ENCODE measurements around the gene NDUFAF5.

NDUFAF5 gene

DNA sequence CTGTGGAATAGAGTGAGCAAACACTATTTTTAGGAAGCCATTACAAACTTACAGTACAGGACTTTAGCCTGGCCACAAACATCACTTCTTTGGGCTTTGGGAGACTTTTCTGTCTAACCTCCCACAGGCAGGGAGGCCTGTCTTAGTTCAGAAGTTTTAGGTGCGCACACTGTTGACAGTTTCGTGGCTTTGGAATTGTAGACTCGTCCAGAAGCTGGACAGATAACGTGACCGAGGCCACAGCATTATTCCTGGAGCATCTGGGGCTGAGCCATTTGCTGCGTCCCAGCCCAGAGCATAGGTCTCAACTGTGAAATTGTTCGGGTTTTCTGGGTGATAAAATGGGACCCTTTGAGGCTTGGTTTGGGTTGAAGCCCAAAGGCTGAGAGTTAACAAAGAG, 53.8 kb downstream of the NDUFAF5 start:
- no peak for FAIRE-seq
- TF ChIP-seq POLR2AphosphoS5 (IDR thresholded peaks at IDR 0.05; ENCODE audit: low read depth, low read length) (no peak), PAX5 (IDR thresholded peaks at IDR 0.05; ENCODE audit: insufficient read depth, low read length, severe bottlenecking) (no peak), POU2F2 (IDR thresholded peaks at IDR 0.05; ENCODE audit: low read depth, low read length) (no peak), TAF1 (IDR thresholded peaks at IDR 0.05; ENCODE audit: low read depth, low read length) (no peak), SPI1 (IDR thresholded peaks at IDR 0.05; ENCODE audit: low read depth, low read length) (no peak), POLR2A (IDR thresholded peaks at IDR 0.05; ENCODE audit: low read depth, low read length) (no peak)
- no peak for DNase-seq (ENCODE audit: insufficient read length, low spot score)

DNA sequence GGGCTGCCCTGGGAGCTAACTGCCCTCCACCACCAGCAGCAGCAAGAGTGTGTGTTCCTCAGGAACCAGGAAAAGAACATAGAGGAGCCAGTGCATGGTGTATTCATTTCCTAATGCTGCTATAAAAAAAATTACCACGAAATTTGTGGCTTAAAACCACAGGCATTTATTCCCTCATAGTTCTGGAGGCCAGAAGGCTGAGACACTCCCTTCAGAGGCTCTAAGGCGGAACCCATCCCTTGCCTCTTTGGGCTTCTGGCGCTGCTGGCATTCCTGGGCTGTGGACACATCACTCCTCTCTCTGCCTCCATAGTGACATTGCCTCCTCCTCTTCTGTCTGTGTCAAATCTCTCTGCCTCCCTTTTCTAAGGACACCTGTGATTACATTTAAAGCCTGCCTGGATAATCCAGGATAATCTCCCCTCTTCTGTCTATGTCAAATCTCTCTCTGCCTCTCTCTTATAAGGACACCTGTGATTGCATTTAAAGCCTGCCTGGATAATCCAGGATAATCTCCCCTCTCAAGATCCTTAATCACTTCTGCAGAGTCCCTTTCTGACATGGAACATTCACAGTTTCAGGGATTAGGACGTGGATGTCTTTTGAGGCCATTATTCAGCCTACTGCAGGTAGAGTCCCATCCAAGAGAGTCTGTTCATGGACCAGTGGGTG, 54.7 kb downstream of the NDUFAF5 start:
- FAIRE-seq = no peak
- no peak for DNase-seq (ENCODE audit: insufficient read length, low spot score)
- TF ChIP-seq PAX5 (IDR thresholded peaks at IDR 0.05; ENCODE audit: insufficient read depth, low read length, severe bottlenecking) = no peak

DNA sequence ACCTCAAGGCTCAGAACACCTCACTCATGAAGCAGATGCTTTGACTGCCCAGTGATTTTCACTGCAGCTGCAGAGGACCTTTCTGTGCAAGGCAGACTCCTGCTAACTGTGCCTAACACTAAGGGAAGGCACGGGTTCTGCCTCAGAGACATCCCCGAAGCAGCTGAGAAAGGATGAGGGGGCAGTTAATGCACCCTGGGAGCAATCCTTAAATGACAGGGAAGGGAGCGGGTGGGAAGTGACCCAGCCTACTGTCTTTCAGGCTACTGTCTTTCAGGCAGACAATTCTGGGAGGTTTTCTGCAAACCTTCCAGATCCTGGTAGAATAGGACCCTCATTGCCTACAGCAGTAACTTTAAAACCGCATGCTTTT, 55.3 kb downstream of the NDUFAF5 start:
- TF ChIP-seq TAF1 (IDR thresholded peaks at IDR 0.05; ENCODE audit: low read depth, low read length) (no peak), SPI1 (IDR thresholded peaks at IDR 0.05; ENCODE audit: low read depth, low read length) (no peak), PAX5 (IDR thresholded peaks at IDR 0.05; ENCODE audit: insufficient read depth, low read length, severe bottlenecking) (no peak), POU2F2 (IDR thresholded peaks at IDR 0.05; ENCODE audit: low read depth, low read length) (no peak)
- DNase-seq (ENCODE audit: insufficient read length, low spot score) (no peak), FAIRE-seq (no peak)

DNA sequence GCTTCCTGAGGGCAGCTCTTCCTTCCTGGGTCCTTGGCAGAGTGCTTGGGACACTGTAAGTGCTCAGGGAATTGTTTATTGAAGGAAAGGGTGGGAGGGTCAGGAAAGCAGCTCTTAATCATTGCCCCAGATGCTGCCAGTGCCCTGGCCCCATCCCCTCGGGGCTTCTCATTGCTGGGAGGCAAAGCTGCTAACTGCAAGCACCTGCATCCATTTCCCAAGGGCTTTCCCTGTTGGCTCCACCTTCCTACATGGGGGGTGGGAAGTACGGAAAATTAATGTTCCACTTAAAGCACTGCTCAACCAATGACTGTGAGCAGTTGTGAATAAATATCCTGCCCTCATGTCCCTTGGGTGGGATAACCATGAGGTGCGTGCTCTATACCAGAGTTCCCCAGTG, 56.4 kb downstream of the NDUFAF5 start:
- no peak for DNase-seq (ENCODE audit: insufficient read length, low spot score)
- TF ChIP-seq PAX5 (IDR thresholded peaks at IDR 0.05; ENCODE audit: insufficient read depth, low read length, severe bottlenecking) (no peak), TAF1 (IDR thresholded peaks at IDR 0.05; ENCODE audit: low read depth, low read length) (no peak), SPI1 (IDR thresholded peaks at IDR 0.05; ENCODE audit: low read depth, low read length) (no peak), POLR2A (IDR thresholded peaks at IDR 0.05; ENCODE audit: low read depth, low read length) (no peak)
- FAIRE-seq = no peak

DNA sequence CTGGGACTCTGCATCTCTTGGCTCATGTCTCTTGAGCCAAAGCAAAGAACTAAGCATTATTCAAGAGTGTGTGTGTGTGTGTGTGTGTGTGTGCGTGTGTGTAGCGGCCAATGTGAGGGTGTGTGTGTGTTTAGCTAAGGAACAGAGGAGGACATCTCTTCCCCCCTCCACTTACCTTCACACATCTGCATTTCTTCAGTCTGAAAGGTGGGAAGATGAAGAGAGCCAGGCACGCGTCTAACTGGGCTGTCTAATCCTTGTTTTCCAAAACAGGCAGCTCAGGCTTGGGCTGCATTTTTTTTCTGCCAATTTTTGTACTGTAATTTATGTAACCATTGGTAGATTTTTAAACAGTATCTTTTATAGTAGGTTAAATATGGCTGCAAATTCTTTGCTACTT, 59.5 kb downstream of the NDUFAF5 start:
- no peak for TF ChIP-seq TAF1 (IDR thresholded peaks at IDR 0.05; ENCODE audit: low read depth, low read length)
- no peak for TF ChIP-seq SPI1 (IDR thresholded peaks at IDR 0.05; ENCODE audit: low read depth, low read length)
- no peak for TF ChIP-seq POLR2AphosphoS5 (IDR thresholded peaks at IDR 0.05; ENCODE audit: low read depth, low read length)
- no peak for TF ChIP-seq POU2F2 (IDR thresholded peaks at IDR 0.05; ENCODE audit: low read depth, low read length)
- no peak for TF ChIP-seq POLR2A (IDR thresholded peaks at IDR 0.05; ENCODE audit: low read depth, low read length)
- TF ChIP-seq PAX5 (IDR thresholded peaks at IDR 0.05; ENCODE audit: insufficient read depth, low read length, severe bottlenecking) = no peak
- no peak for FAIRE-seq
- DNase-seq (ENCODE audit: insufficient read length, low spot score) = no peak

DNA sequence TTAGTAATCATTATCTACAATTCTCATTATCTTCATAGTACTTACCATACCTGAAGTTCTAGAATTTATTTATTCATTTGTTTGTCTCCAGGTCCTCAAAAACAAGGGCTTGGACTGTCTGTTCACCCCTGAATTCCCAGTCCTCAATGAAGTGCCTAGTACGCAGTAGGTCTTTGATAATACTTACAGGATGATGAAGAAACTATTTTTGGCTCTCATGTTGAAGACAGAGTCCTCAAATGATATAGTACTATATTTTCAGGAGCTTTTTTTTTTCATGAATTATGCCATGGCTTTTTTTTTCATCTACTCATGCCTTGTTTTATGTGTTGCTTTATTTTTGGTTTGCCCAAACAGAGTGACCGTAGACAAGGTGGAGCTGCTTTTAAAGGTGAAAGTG, 66.5 kb downstream of the NDUFAF5 start:
- DNase-seq (ENCODE audit: insufficient read length, low spot score) = no peak
- no peak for FAIRE-seq
- TF ChIP-seq TAF1 (IDR thresholded peaks at IDR 0.05; ENCODE audit: low read depth, low read length) (no peak), POLR2A (IDR thresholded peaks at IDR 0.05; ENCODE audit: low read depth, low read length) (no peak), SPI1 (IDR thresholded peaks at IDR 0.05; ENCODE audit: low read depth, low read length) (no peak), POU2F2 (IDR thresholded peaks at IDR 0.05; ENCODE audit: low read depth, low read length) (no peak), PAX5 (IDR thresholded peaks at IDR 0.05; ENCODE audit: insufficient read depth, low read length, severe bottlenecking) (no peak), POLR2AphosphoS5 (IDR thresholded peaks at IDR 0.05; ENCODE audit: low read depth, low read length) (no peak)

DNA sequence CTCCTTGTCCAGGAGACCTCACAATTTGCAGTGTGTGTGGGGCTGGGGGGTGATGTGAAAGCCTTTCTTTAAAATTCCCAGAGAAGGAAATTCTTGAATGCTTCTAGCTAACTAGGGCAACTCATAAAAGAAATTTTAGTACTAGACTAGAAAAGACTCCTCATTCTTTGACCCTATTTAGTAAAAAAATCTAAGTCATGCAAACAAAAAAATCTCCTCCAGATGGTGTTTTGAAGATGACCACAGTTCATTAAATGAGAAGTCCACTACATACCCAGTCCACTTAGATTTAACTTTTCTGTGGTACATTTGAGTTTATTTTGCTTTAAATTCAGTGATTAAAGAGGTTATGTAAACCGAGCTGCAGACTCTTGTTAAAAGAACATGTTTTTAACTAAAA, 67.5 kb downstream of the NDUFAF5 start:
- DNase-seq (ENCODE audit: insufficient read length, low spot score) = no peak
- FAIRE-seq = no peak

DNA sequence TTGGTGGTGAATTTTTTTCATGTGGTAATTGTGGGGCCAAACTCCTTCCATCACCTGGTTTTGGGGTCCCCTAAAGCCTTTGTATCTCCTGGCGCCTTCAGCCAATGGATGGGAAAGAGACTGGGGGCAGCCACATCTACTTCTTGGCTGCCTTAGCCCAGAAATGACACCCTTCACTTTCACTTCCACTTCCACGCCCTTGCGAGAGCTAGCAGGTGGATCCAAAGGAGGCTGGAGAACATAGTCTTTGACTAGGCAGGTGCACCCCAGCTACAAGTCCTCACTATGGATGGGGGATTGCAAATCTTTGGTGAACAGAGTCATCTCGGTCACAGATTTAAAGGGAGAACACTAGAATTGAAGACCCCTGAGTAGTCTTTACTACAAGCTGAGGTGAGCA, 70.8 kb downstream of the NDUFAF5 start:
- no peak for FAIRE-seq
- TF ChIP-seq POU2F2 (IDR thresholded peaks at IDR 0.05; ENCODE audit: low read depth, low read length) (no peak), SPI1 (IDR thresholded peaks at IDR 0.05; ENCODE audit: low read depth, low read length) (no peak; the same call in 1 of the 2 replicates), PAX5 (IDR thresholded peaks at IDR 0.05; ENCODE audit: insufficient read depth, low read length, severe bottlenecking) (no peak), TAF1 (IDR thresholded peaks at IDR 0.05; ENCODE audit: low read depth, low read length) (no peak), POLR2AphosphoS5 (IDR thresholded peaks at IDR 0.05; ENCODE audit: low read depth, low read length) (no peak), POLR2A (IDR thresholded peaks at IDR 0.05; ENCODE audit: low read depth, low read length) (no peak)
- no peak for DNase-seq (ENCODE audit: insufficient read length, low spot score)

More for the DNA sequence above, 67.5 kb downstream of the NDUFAF5 start:
- TF ChIP-seq TAF1 (IDR thresholded peaks at IDR 0.05; ENCODE audit: low read depth, low read length) = no peak
- TF ChIP-seq POLR2A (IDR thresholded peaks at IDR 0.05; ENCODE audit: low read depth, low read length) = no peak
- TF ChIP-seq SPI1 (IDR thresholded peaks at IDR 0.05; ENCODE audit: low read depth, low read length) = no peak
- no peak for TF ChIP-seq POLR2AphosphoS5 (IDR thresholded peaks at IDR 0.05; ENCODE audit: low read depth, low read length)
- no peak for TF ChIP-seq PAX5 (IDR thresholded peaks at IDR 0.05; ENCODE audit: insufficient read depth, low read length, severe bottlenecking)
- TF ChIP-seq POU2F2 (IDR thresholded peaks at IDR 0.05; ENCODE audit: low read depth, low read length) = no peak

DNA sequence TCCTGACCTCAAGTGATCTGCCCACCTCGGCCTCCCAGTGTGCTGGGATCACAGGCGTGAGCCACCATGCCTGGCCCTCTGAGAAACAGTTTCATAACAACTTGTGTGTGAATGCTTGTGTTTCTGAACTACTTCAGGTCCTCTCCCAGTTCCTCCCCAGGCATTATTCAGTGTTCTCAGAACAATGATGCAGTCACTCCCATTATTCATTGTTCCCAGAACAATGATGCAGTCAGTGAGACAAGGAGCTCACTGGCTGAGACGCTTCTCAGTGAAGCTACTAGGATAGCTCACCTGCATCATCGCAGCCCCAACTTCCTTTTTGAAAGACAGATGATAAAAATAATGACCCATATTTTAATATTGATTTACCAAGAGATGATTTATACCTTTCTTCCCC, 71.5 kb downstream of the NDUFAF5 start:
- no peak for TF ChIP-seq PAX5 (IDR thresholded peaks at IDR 0.05; ENCODE audit: insufficient read depth, low read length, severe bottlenecking)
- no peak for TF ChIP-seq POU2F2 (IDR thresholded peaks at IDR 0.05; ENCODE audit: low read depth, low read length)
- no peak for TF ChIP-seq POLR2AphosphoS5 (IDR thresholded peaks at IDR 0.05; ENCODE audit: low read depth, low read length)
- TF ChIP-seq SPI1 (IDR thresholded peaks at IDR 0.05; ENCODE audit: low read depth, low read length) = no peak
- no peak for TF ChIP-seq POLR2A (IDR thresholded peaks at IDR 0.05; ENCODE audit: low read depth, low read length)
- FAIRE-seq (no peak), DNase-seq (ENCODE audit: insufficient read length, low spot score) (no peak)

DNA sequence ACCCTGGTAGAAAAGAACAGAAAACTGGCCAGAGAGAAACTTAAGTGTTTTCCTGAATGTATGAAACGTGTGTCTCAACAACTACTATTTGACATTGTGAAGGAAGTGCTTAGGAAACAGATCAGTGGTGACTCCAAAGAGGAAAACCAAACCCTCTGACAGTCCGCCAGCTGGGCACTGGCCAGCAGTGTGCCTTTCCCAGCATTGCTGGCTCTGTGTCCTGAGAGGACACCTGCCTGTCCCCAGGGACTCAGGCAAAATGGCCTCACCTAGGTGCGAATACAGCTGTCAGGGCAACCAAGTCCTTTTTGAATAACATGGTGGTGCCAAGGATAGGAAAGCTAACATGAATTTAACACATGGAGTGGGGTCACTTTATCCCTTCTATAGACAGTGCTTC, 72.5 kb downstream of the NDUFAF5 start:
- DNase-seq (ENCODE audit: insufficient read length, low spot score) = no peak

More for the DNA sequence above, 72.5 kb downstream of the NDUFAF5 start:
- no peak for TF ChIP-seq POU2F2 (IDR thresholded peaks at IDR 0.05; ENCODE audit: low read depth, low read length)
- TF ChIP-seq PAX5 (IDR thresholded peaks at IDR 0.05; ENCODE audit: insufficient read depth, low read length, severe bottlenecking) = no peak
- no peak for TF ChIP-seq POLR2AphosphoS5 (IDR thresholded peaks at IDR 0.05; ENCODE audit: low read depth, low read length)
- no peak for TF ChIP-seq POLR2A (IDR thresholded peaks at IDR 0.05; ENCODE audit: low read depth, low read length)
- no peak for TF ChIP-seq TAF1 (IDR thresholded peaks at IDR 0.05; ENCODE audit: low read depth, low read length)
- no peak for TF ChIP-seq SPI1 (IDR thresholded peaks at IDR 0.05; ENCODE audit: low read depth, low read length)
- no peak for FAIRE-seq

Data from GM12891 (cell line).